T-cell (primary cell): ENCODE measurements around the gene CCDC33. TPM values are rescaled to one million over a fixed set of nuclear protein-coding genes. Genes with fewer than 3 reads are reported as not detected.
"Not testable (repeated sequence)": the region's sequence is repeated elsewhere in the genome, so short reads cannot be mapped to it uniquely, and the experiment has no call there.

ENCODE experiments used
- ATAC-seq, 4 experiments: fragments of 200-7000 bp in 3 of 4; fragments of 150-1000 bp in 1 of 4; cut with Tn5 transposase; replicated peaks in 1 of 4; 1 replicate in 3 of 4; 2 replicates in 1 of 4; pipeline ENCODE4 v1.10.0; 2021; ENCODE audit warnings: moderate library complexity in 3 of 4, mild to moderate bottlenecking in 2 of 4, moderate number of reproducible peaks in 1 of 4
- CTCF ChIA-PET, 2 donors: fragments of 300-600 bp; sonication (Branson Sonifier 250); formaldehyde crosslinking; loops; one replicate each; lab custom pipeline; 2022; ENCODE audit warnings: antibody characterized with exemption in 2 of 2; lab: Charles Lee
- POLR2A ChIA-PET, 2 donors: fragments of 300-600 bp; sonication (Branson Sonifier 250); formaldehyde crosslinking; loops; one replicate each; lab custom pipeline; 2022; ENCODE audit warnings: antibody characterized with exemption in 2 of 2; lab: Charles Lee
- DNase-seq, 35 experiments: peaks; one replicate each; pipeline versions ENCODE4 v3.0.0 to v3.0.0-alpha.2; 2013 to 2023
- H3K27ac ChIP-seq: one replicate; pipeline ENCODE4 v1.5.1; 2013; ENCODE audit warnings: low read length
- H3K27me3 ChIP-seq, 2 experiments: replicated peaks in 1 of 2; 1 replicate in 1 of 2; 2 replicates in 1 of 2; pipeline versions ENCODE4 v1.6.1 to v1.7.0; 2013; ENCODE audit warnings: low read length in 1 of 2, mixed read lengths in 1 of 2; ENCODE audit not compliant: control insufficient read depth in 2 of 2, insufficient read depth in 2 of 2; ENCODE audit errors: extremely low read depth in 1 of 2
- H3K36me3 ChIP-seq, 2 donors: 1 replicate in 1 of 2; 2 replicates in 1 of 2; pipeline versions ENCODE4 v1.6.1 to v1.7.0; 2013; ENCODE audit warnings: low read length in 1 of 2; ENCODE audit not compliant: control insufficient read depth in 2 of 2, insufficient read depth in 1 of 2; ENCODE audit errors: extremely low read depth in 1 of 2
- H3K4me1 ChIP-seq, 2 experiments: 1 replicate in 1 of 2; 2 replicates in 1 of 2; pipeline versions ENCODE4 v1.6.1 to v1.7.0; 2013; ENCODE audit warnings: low read length in 2 of 2, mixed read lengths in 1 of 2; ENCODE audit not compliant: insufficient read depth in 2 of 2, control insufficient read depth in 1 of 2; ENCODE audit errors: extremely low read depth in 1 of 2
- H3K4me3 ChIP-seq, 2 donors: 1 replicate in 1 of 2; 2 replicates in 1 of 2; pipeline versions ENCODE4 v1.5.1 to v1.7.0; 2013; ENCODE audit warnings: mild to moderate bottlenecking in 2 of 2, low read length in 1 of 2, moderate library complexity in 1 of 2; ENCODE audit not compliant: control insufficient read depth in 1 of 2; ENCODE audit errors: extremely low read depth in 1 of 2
- H3K9me3 ChIP-seq: 2 replicates; pipeline ENCODE4 v1.7.0; 2013
- H3K27ac Mint-ChIP-seq, 2 donors: one replicate each; pipeline ENCODE4 v1.8.0; 2020 to 2021; ENCODE audit warnings: mild to moderate bottlenecking in 2 of 2, mixed read lengths in 2 of 2
- H3K27me3 Mint-ChIP-seq, 2 donors: one replicate each; pipeline ENCODE4 v1.8.0; 2021 to 2022; ENCODE audit warnings: mixed read lengths in 2 of 2
- H3K36me3 Mint-ChIP-seq: one replicate; pipeline ENCODE4 v1.8.0; 2021; ENCODE audit warnings: mixed read lengths
- H3K4me1 Mint-ChIP-seq, 3 donors: one replicate each; pipeline ENCODE4 v1.8.0; 2020 to 2022; ENCODE audit warnings: mixed read lengths in 3 of 3, mild to moderate bottlenecking in 1 of 3
- H3K4me3 Mint-ChIP-seq, 3 donors: one replicate each; pipeline ENCODE4 v1.8.0; 2020 to 2022; ENCODE audit warnings: mild to moderate bottlenecking in 3 of 3, mixed read lengths in 3 of 3, moderate library complexity in 3 of 3
- H3K9me3 Mint-ChIP-seq, 3 donors: one replicate each; pipeline ENCODE4 v1.8.0; 2020 to 2022; ENCODE audit warnings: mixed read lengths in 3 of 3
- WGBS: methylation state at CpG from one replicate; pipeline ENCODE4 v1.1.5; 2013; ENCODE audit warnings: missing lambda C conversion rate; ENCODE audit not compliant: insufficient coverage; 5-methylcytosine and 5-hydroxymethylcytosine counted together
- total RNA-seq, 35 experiments: library from RNA in 6 of 35; stranded (reverse) in 6 of 35; fragments of 120-200 nt in 1 of 35; gene quantifications; one replicate each; pipeline versions ENCODE4 v1.2.1 to v1.2.4 and lab custom pipeline; 2013 to 2026

The CCDC33 gene
- total RNA-seq, 5 donors from 2014 or later (not counting 1 experiment from before 2014, with no cell fraction given) = not detected

DNA sequence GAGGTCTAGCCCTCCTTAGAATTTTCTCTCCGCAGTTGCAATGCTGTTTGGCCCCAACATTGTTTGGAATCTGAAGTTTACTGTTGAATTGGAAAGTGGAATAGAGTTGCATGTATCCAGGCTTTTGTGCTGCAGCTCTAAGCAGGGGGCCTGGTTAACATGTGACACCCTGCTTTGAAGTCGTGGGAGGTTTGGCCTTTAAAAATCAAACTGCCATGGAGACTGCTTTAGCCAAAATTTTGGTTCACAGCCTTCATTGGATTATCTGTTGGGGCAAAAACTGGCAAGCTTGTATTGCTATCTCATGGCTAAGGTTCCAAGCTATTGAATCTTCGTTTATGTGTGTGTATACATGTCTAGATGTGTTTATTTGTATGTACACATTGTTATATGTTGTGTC lies 115.5 kb downstream of the CCDC33 start:
- POLR2A ChIA-PET = interaction anchor here in 1 of 2 donors (0.6 kb wide), 1 partner anchor 1985 kb away, joined by 8 read pairs; the partner anchor contains the start of gene ISL2

DNA sequence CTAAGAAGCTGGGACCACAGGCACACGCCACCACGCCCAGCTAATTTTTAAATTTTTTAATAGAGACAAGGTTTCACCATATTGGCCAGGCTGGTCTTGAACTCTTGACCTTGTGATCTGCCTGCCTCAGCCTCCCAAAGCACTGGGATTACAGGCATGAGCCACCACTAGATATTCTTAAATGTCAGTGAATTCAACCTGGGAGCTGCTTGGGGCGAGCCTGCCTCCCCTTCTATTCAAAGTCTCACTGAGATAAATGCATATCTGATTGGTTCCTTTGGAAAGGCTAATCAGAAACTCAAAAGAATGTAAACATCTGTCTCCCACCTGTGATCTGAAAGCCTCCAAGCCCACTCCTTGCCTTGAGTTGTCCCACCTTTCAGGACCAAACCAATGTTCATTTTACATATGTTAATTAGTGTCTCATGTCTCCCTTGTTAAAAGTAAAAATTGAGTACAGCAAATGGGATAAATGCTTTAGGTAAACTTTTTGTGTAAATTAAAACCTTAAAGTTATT lies 116.3 kb downstream of the CCDC33 start:
- no peaks in the 10 kb centered on the region for H3K4me1 ChIP-seq
- DNase-seq (no peak), ATAC-seq (no peak)
- no peaks in the 10 kb centered on the region for H3K36me3 ChIP-seq
- 100% methylated on average over 2 of the region's 3 CpGs for WGBS
- Mint-ChIP-seq H3K4me3 (no peak overlapping the region), H3K4me1 (no peaks in the 10 kb centered on the region), H3K36me3 (no peaks in the 10 kb centered on the region), H3K27ac (no peak overlapping the region), H3K9me3 (peaks cover 0 to 10% (median 0%) of the 10 kb centered on the region in 3 donors), H3K27me3 (peaks cover 24 to 25% of the 10 kb centered on the region in 2 donors)
- CTCF ChIA-PET = no interaction called here
- H3K4me3 ChIP-seq = no peak overlapping the region
- H3K27me3 ChIP-seq = peaks cover 0 to 5% of the 10 kb centered on the region in 2 experiments
- H3K27ac ChIP-seq = no peak overlapping the region
- POLR2A ChIA-PET = interaction anchor here in 1 of 2 donors (0.6 kb wide), 1 partner anchor 1984 kb away, joined by 8 read pairs; the partner anchor contains the start of gene ISL2
- no peaks in the 10 kb centered on the region for H3K9me3 ChIP-seq

More for the DNA sequence above, 115.5 kb downstream of the CCDC33 start:
- Histone ChIP-seq H3K27ac (no peak overlapping the region), H3K4me3 (no peak overlapping the region), H3K36me3 (no peaks in the 10 kb centered on the region), H3K27me3 (peaks cover 0 to 4% of the 10 kb centered on the region in 2 experiments), H3K4me1 (no peaks in the 10 kb centered on the region), H3K9me3 (no peaks in the 10 kb centered on the region)
- no peak overlapping the region for H3K27ac Mint-ChIP-seq
- no peak overlapping the region for H3K4me3 Mint-ChIP-seq
- ATAC-seq (no peak), DNase-seq (no peak)
- peaks cover 0 to 10% (median 0%) of the 10 kb centered on the region in 3 donors for H3K9me3 Mint-ChIP-seq
- no peaks in the 10 kb centered on the region for H3K36me3 Mint-ChIP-seq
- 40% methylated on average over 1 of the region's 3 CpGs for WGBS
- peaks cover 24 to 25% of the 10 kb centered on the region in 2 donors for H3K27me3 Mint-ChIP-seq
- H3K4me1 Mint-ChIP-seq = no peaks in the 10 kb centered on the region
- CTCF ChIA-PET = no interaction called here

DNA sequence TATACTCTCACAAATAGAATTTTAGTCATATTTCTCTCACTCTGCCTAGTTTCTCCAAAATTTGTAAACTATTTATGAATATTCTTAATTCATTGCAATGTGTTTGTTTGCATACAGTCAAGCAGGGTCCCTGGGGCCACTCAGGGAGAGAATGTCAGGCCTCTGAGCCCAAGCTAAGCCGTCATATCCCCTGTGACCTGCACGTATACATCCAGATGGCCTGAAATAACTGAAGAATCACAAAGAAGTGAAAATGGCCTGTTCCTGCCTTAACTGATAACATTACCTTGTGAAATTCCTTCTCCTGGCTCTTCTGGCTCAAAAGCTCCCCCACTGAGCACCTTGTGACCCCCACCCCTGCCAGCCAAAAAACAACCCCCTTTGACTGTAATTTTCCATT lies 117.9 kb downstream of the CCDC33 start:
- WGBS = 57% methylated on average over 1 of the region's 2 CpGs
- H3K27me3 ChIP-seq, POLR2A ChIA-PET, H3K4me3 ChIP-seq, DNase-seq, H3K4me3 Mint-ChIP-seq, H3K4me1 ChIP-seq, H3K27ac ChIP-seq, H3K9me3 Mint-ChIP-seq, H3K36me3 ChIP-seq, H3K27ac Mint-ChIP-seq, H3K9me3 ChIP-seq, H3K4me1 Mint-ChIP-seq, H3K36me3 Mint-ChIP-seq, ATAC-seq: not testable (repeated sequence)
- CTCF ChIA-PET = interaction anchor here in 1 of 2 donors (0.8 to 1.2 kb wide), 2 partner anchors 8 to 1491 kb away, joined by 3 read pairs; no protein-coding TSS in a partner anchor
- peaks cover 24 to 25% of the 10 kb centered on the region in 2 donors for H3K27me3 Mint-ChIP-seq

DNA sequence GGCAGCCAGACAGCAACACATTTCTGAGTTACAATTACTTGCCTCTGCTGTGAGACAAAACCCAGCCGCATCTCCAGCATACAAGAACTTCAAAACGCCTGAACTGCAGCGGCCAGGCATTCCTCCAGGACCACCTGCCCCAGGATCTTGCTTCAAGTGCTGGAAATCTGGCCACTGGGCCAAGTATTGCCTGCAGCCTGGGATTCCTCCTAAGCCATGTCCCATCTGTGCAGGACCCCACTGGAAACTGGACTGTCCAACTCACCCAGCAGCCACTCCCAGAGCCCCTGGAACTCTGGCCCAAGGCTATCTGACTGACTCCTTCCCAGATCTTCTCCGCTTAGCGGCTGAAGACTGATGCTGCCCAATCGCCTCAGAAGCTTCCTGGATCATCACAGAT lies 119.9 kb downstream of the CCDC33 start:
- H3K27me3 Mint-ChIP-seq = peaks cover 19 to 25% of the 10 kb centered on the region in 2 donors
- H3K27ac ChIP-seq, H3K9me3 ChIP-seq, CTCF ChIA-PET, H3K4me3 Mint-ChIP-seq, H3K27ac Mint-ChIP-seq, DNase-seq, H3K36me3 Mint-ChIP-seq, H3K36me3 ChIP-seq, H3K4me1 ChIP-seq, H3K4me1 Mint-ChIP-seq, ATAC-seq, H3K27me3 ChIP-seq, H3K9me3 Mint-ChIP-seq, H3K4me3 ChIP-seq, POLR2A ChIA-PET: not testable (repeated sequence)
- WGBS = 91% methylated on average over 6 of the region's 6 CpGs

DNA sequence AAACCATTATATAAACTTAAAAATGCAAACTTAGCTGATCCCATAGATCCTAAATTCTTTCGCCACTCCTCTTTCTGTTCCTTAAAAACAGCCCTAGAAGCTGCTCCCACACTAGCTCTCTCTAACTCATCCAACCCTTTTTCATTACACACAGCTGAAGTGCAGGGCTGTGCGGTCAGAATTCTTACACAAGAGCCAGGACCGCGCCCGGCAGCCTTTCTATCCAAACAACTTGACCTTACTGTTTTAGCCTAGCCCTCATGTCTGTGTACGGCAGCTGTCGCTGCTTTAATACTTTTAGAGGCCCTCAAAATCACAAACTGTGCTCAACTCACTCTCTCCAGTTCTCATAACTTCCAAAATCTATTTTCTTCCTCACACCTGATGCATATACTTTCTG lies 121.4 kb downstream of the CCDC33 start:
- H3K27me3 Mint-ChIP-seq = peaks cover 16 to 24% of the 10 kb centered on the region in 2 donors
- 93% methylated on average over 7 of the region's 7 CpGs for WGBS
- H3K36me3 Mint-ChIP-seq, H3K4me1 Mint-ChIP-seq, H3K4me3 Mint-ChIP-seq, H3K4me3 ChIP-seq, H3K27ac Mint-ChIP-seq, H3K36me3 ChIP-seq, H3K27me3 ChIP-seq, H3K9me3 ChIP-seq, DNase-seq, H3K4me1 ChIP-seq, ATAC-seq, POLR2A ChIA-PET, H3K27ac ChIP-seq, H3K9me3 Mint-ChIP-seq: not testable (repeated sequence)
- CTCF ChIA-PET = interaction anchor here in 1 of 2 donors (0.6 kb wide), 1 partner anchor 386 kb away, joined by 3 read pairs; no protein-coding TSS in a partner anchor

GRCh38 chr15:74359376-74359775 lies 123.2 kb downstream of the CCDC33 start:
- DNase-seq, H3K4me1 ChIP-seq, ATAC-seq, H3K4me1 Mint-ChIP-seq, H3K36me3 Mint-ChIP-seq, H3K9me3 Mint-ChIP-seq, H3K36me3 ChIP-seq, CTCF ChIA-PET, H3K4me3 ChIP-seq, H3K9me3 ChIP-seq, H3K27me3 ChIP-seq, POLR2A ChIA-PET, H3K4me3 Mint-ChIP-seq, H3K27ac ChIP-seq, H3K27ac Mint-ChIP-seq: not testable (repeated sequence)
- H3K27me3 Mint-ChIP-seq = peaks cover 19% of the 10 kb centered on the region in 2 donors
- 71% methylated on average over 3 of the region's 6 CpGs for WGBS
